PC-9 (cell line): ENCODE data around the gene TM6SF1. TPM values are rescaled to one million over a fixed set of nuclear protein-coding genes. Genes with fewer than 3 reads are reported as not detected.

ENCODE experiments used
- BruUV-seq: library from RNA; stranded (reverse); fragments of 400-500 nt; replicated peaks from 2 replicates; lab custom pipeline; 2021; lab: Mats Ljungman, UMichigan
- CTCF ChIA-PET: fragments of 300-600 bp; sonication (Branson Sonifier 250); formaldehyde crosslinking; loops from one replicate; lab custom pipeline; 2022; ENCODE audit warnings: antibody characterized with exemption; lab: Charles Lee
- POLR2A ChIA-PET: fragments of 300-600 bp; sonication (Branson Sonifier 250); formaldehyde crosslinking; loops from one replicate; lab custom pipeline; 2022; ENCODE audit warnings: antibody characterized with exemption; ENCODE audit not compliant: unreplicated experiment; lab: Charles Lee
- DNase-seq, 2 experiments: peaks; one replicate each; pipeline versions ENCODE4 v3.0.0 to v3.0.0-alpha.2; 2015 to 2022; ENCODE audit warnings: mixed read lengths in 1 of 2
- H2AFZ ChIP-seq: fragments of 200-600 bp; sonication (generic); 2 replicates; pipeline ENCODE4 v1.8.1; 2017; ENCODE audit warnings: antibody characterized with exemption
- H3F3A ChIP-seq: fragments of 200-600 bp; sonication (generic); 2 replicates; pipeline ENCODE4 v1.8.1; 2017; ENCODE audit warnings: antibody characterized with exemption, mild to moderate bottlenecking, low read depth; ENCODE audit not compliant: insufficient read depth
- H3K27ac ChIP-seq: fragments of 200-600 bp; sonication (generic); 2 replicates; pipeline ENCODE4 v1.6.1; 2016; ENCODE audit warnings: mixed run types
- H3K27me3 ChIP-seq: fragments of 200-600 bp; sonication (generic); 2 replicates; pipeline ENCODE4 v1.6.1; 2016; ENCODE audit warnings: low read depth, mixed run types; ENCODE audit not compliant: insufficient read depth
- H3K36me3 ChIP-seq: fragments of 200-600 bp; sonication (generic); 2 replicates; pipeline ENCODE4 v1.6.1; 2016; ENCODE audit warnings: low read depth, mixed run types
- H3K4me1 ChIP-seq: fragments of 200-600 bp; sonication (generic); replicated peaks from 2 replicates; pipeline ENCODE4 v1.6.1; 2016; ENCODE audit warnings: mixed run types; ENCODE audit not compliant: insufficient read depth
- H3K4me2 ChIP-seq: fragments of 200-600 bp; sonication (generic); 2 replicates; pipeline ENCODE4 v1.6.1; 2017; ENCODE audit warnings: mixed run types
- H3K4me3 ChIP-seq: fragments of 200-600 bp; sonication (generic); 2 replicates; pipeline ENCODE4 v1.6.1; 2016; ENCODE audit warnings: mixed run types
- H3K79me2 ChIP-seq: fragments of 200-600 bp; sonication (generic); 2 replicates; pipeline ENCODE4 v1.6.1; 2017; ENCODE audit warnings: low read depth, mixed run types
- H3K9me2 ChIP-seq: fragments of 200-600 bp; sonication (generic); 2 replicates; pipeline ENCODE4 v1.8.1; 2017; ENCODE audit warnings: mild to moderate bottlenecking; ENCODE audit not compliant: insufficient read depth
- H3K9me3 ChIP-seq: fragments of 200-600 bp; sonication (generic); 2 replicates; pipeline ENCODE4 v1.8.1; 2016; ENCODE audit warnings: low read depth; ENCODE audit not compliant: insufficient read depth
- H4K20me1 ChIP-seq: fragments of 200-600 bp; sonication (generic); 2 replicates; pipeline ENCODE4 v1.8.1; 2017; ENCODE audit not compliant: insufficient read depth
- EZH2 ChIP-seq: fragments of 200-600 bp; sonication (generic); IDR thresholded peaks from 2 replicates; pipeline ENCODE4 v1.8.0; 2017; ENCODE audit warnings: antibody characterized with exemption, low read depth
- intact Hi-C: fragments of 100-400 bp; cut with micrococcal nuclease; formaldehyde crosslinking; loops from one replicate; pipeline ENCODE4 v1.10.0; 2022; ENCODE audit not compliant: unreplicated experiment
- total RNA-seq: library from RNA; stranded (reverse); gene quantifications from 2 replicates; pipeline ENCODE4 v1.2.3, GENCODE V29; 2021
- TF ChIP-seq, protein P1 (sequence below): fragments of 200-600 bp; sonication (generic); conservative IDR thresholded peaks from 2 replicates; pipeline ENCODE4 v1.6.1; 2017; ENCODE audit warnings: mixed run types, antibody characterized with exemption, mild to moderate bottlenecking, moderate library complexity

TM6SF1 gene
- total RNA-seq, 1 experiment from 2014 or later: not detected

- Histone ChIP-seq H3K79me2 (no peaks in the 10 kb centered on the region), H3K4me3 (no peak overlapping the region), H3K4me1 (no peaks in the 10 kb centered on the region), H3K4me2 (no peak overlapping the region), H3K27me3 (no peaks in the 10 kb centered on the region), H2AFZ (no peak overlapping the region), H3K9me2 (no peaks in the 10 kb centered on the region), H4K20me1 (no peaks in the 10 kb centered on the region), H3K36me3 (no peaks in the 10 kb centered on the region), H3K27ac (no peak overlapping the region), H3F3A (no peaks in the 10 kb centered on the region), H3K9me3 (no peaks in the 10 kb centered on the region)
- ChIA-PET POLR2A (no interaction called here), CTCF (no interaction called here)
- intact Hi-C loops: no loop called here
- no peak for DNase-seq
- no TSS peak for BruUV-seq
- no peak for TF ChIP-seq EZH2
- TF ChIP-seq, protein P1, sequence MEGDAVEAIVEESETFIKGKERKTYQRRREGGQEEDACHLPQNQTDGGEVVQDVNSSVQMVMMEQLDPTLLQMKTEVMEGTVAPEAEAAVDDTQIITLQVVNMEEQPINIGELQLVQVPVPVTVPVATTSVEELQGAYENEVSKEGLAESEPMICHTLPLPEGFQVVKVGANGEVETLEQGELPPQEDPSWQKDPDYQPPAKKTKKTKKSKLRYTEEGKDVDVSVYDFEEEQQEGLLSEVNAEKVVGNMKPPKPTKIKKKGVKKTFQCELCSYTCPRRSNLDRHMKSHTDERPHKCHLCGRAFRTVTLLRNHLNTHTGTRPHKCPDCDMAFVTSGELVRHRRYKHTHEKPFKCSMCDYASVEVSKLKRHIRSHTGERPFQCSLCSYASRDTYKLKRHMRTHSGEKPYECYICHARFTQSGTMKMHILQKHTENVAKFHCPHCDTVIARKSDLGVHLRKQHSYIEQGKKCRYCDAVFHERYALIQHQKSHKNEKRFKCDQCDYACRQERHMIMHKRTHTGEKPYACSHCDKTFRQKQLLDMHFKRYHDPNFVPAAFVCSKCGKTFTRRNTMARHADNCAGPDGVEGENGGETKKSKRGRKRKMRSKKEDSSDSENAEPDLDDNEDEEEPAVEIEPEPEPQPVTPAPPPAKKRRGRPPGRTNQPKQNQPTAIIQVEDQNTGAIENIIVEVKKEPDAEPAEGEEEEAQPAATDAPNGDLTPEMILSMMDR: no peak
Observed at GRCh38 chr15:83118291-83118827, 10.9 kb downstream of the TM6SF1 start.

- H3K4me3 ChIP-seq: no peak overlapping the region
- H3K27me3 ChIP-seq: no peaks in the 10 kb centered on the region
- H3K4me1 ChIP-seq: no peaks in the 10 kb centered on the region
- no peaks in the 10 kb centered on the region for H3K9me3 ChIP-seq
- no peaks in the 10 kb centered on the region for H3K36me3 ChIP-seq
- CTCF ChIA-PET: no interaction called here
- TF ChIP-seq, protein P1: no peak
- TF ChIP-seq EZH2: no peak
- no peak for DNase-seq
- no peaks in the 10 kb centered on the region for H3K79me2 ChIP-seq
- H3F3A ChIP-seq: no peaks in the 10 kb centered on the region
- H3K27ac ChIP-seq: no peak overlapping the region
- no TSS peak for BruUV-seq
- no peaks in the 10 kb centered on the region for H3K9me2 ChIP-seq
- no peaks in the 10 kb centered on the region for H4K20me1 ChIP-seq
- no peak overlapping the region for H3K4me2 ChIP-seq
- H2AFZ ChIP-seq: no peak overlapping the region
- intact Hi-C loops: no loop called here
- POLR2A ChIA-PET: no interaction called here
Observed at GRCh38 chr15:83118968-83119367, 11.5 kb downstream of the TM6SF1 start.

DNA sequence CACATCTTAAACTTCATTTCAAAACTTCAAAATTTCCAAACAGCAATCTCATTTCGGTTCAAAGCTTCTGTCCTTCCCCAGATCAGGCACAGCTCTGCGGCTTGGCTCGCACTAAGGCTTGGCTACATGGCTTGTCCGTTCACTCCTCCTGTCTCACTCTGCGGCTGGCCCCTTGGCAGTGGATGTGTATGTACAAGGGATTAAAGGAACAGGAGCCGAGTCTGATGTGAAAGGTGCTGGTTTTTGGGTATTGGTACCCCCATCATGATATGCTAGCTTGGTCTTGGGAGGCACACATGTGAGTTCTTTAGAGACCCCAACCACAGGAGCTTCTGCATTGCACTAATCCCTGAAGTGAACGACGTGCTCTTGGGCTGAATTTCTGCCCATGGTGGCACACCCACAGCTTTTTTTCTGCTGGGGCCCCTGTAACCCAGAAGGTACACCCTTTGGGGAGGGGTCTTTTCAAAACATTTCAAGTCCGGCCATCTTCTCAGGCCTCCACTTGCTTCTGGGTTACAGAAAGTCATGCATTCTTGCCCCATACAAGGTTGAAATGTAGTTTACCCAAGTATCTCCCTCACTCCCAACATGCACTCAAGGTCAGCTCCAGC lies 12.6 kb downstream of the TM6SF1 start:
- Histone ChIP-seq H3K27me3 (no peaks in the 10 kb centered on the region), H3K36me3 (no peaks in the 10 kb centered on the region), H3K27ac (no peak overlapping the region), H4K20me1 (no peaks in the 10 kb centered on the region), H3K9me2 (no peaks in the 10 kb centered on the region), H3K9me3 (no peaks in the 10 kb centered on the region), H3K4me3 (no peak overlapping the region), H3K4me1 (no peaks in the 10 kb centered on the region), H2AFZ (no peak overlapping the region), H3K79me2 (no peaks in the 10 kb centered on the region), H3K4me2 (no peak overlapping the region), H3F3A (no peaks in the 10 kb centered on the region)
- POLR2A ChIA-PET: no interaction called here
- TF ChIP-seq EZH2: no peak
- TF ChIP-seq, protein P1: no peak
- CTCF ChIA-PET: interaction anchor here (0.6 kb wide), 1 partner anchor 87 kb away, joined by 11 read pairs; no protein-coding TSS in a partner anchor
- no peak for DNase-seq
- intact Hi-C loops: no loop called here
- no TSS peak for BruUV-seq
